HepG2 (cell line): Measurements from ENCODE around the gene AGPAT2. TPM values are rescaled to one million over a fixed set of nuclear protein-coding genes. Genes with fewer than 3 reads are reported as not detected.

Experiments used
- AKAP8 ChIP-seq: sonication (generic); formaldehyde crosslinking; IDR thresholded peaks from 2 replicates; pipeline ENCODE4 v1.5.1; 2020; ENCODE audit warnings: mild to moderate bottlenecking, missing genetic modification reagents
- DMAP1 ChIP-seq: IDR thresholded peaks from 2 replicates; pipeline ENCODE4 v1.6.1; 2016
- GZF1 ChIP-seq: sonication (generic); formaldehyde crosslinking; IDR thresholded peaks from 2 replicates; pipeline ENCODE4 v1.5.1; 2020; ENCODE audit warnings: mild to moderate bottlenecking, missing genetic modification reagents
- HDAC1 ChIP-seq: sonication (generic); formaldehyde crosslinking; IDR thresholded peaks from 2 replicates; pipeline ENCODE4 v1.5.1; 2020; ENCODE audit warnings: mild to moderate bottlenecking, missing genetic modification reagents
- HOMEZ ChIP-seq: IDR thresholded peaks from 2 replicates; pipeline ENCODE4 v1.6.1; 2016; ENCODE audit warnings: low read depth
- PPARG ChIP-seq: conservative IDR thresholded peaks from 2 replicates; pipeline ENCODE4 v1.6.1; 2016; ENCODE audit warnings: missing biosample characterization, missing genetic modification reagents
- RNF2 ChIP-seq: fragments of 450-650 bp; conservative IDR thresholded peaks from 2 replicates; pipeline ENCODE4 v1.6.1; 2016; ENCODE audit warnings: low read depth
- STAT5B ChIP-seq: sonication (generic); formaldehyde crosslinking; IDR thresholded peaks from 2 replicates; pipeline ENCODE4 v1.4.0; 2020; ENCODE audit warnings: missing genetic modification reagents
- TFDP1 ChIP-seq: IDR thresholded peaks from 2 replicates; pipeline ENCODE4 v1.6.1; 2016; ENCODE audit warnings: missing compliant biosample characterization, missing genetic modification reagents, borderline replicate concordance
- ZNF225 ChIP-seq: sonication (generic); formaldehyde crosslinking; IDR thresholded peaks from 2 replicates; pipeline ENCODE4 v1.4.0; 2020; ENCODE audit warnings: mild to moderate bottlenecking, missing genetic modification reagents
- ZNF230 ChIP-seq: sonication (generic); formaldehyde crosslinking; IDR thresholded peaks from 2 replicates; pipeline ENCODE4 v1.4.0; 2020; ENCODE audit warnings: mild to moderate bottlenecking, missing genetic modification reagents
- ZNF282 ChIP-seq: fragments of 450-650 bp; IDR thresholded peaks from 2 replicates; pipeline ENCODE4 v1.6.1; 2018; ENCODE audit not compliant: partially characterized antibody
- ZNF362 ChIP-seq: sonication (generic); formaldehyde crosslinking; IDR thresholded peaks from 2 replicates; pipeline ENCODE4 v1.4.0; 2020; ENCODE audit warnings: missing genetic modification reagents, mild to moderate bottlenecking, borderline replicate concordance
- ZNF83 ChIP-seq: sonication (generic); formaldehyde crosslinking; IDR thresholded peaks from 2 replicates; pipeline ENCODE4 v1.4.0; 2020; ENCODE audit warnings: missing genetic modification reagents, mild to moderate bottlenecking, borderline replicate concordance
- polyA plus RNA-seq, 8 experiments: library from polyadenylated mRNA; depleted of rRNA in 3 of 8; stranded (reverse) in 7 of 8; unstranded in 1 of 8; fragments of >200 nt; fragmentation: Illumina TruSeq in 4 of 8; extraction: Trizol in 4 of 8; gene quantifications; 2 replicates each; pipeline versions ENCODE4 v1.2.1 to v1.2.3, GENCODE V29; 2011 to 2016; ENCODE audit warnings: low read depth in 4 of 8, missing spikeins in 1 of 8, mixed read lengths in 1 of 8; ENCODE audit not compliant: insufficient read depth in 1 of 8
- total RNA-seq, 5 experiments: library from RNA; depleted of rRNA; stranded (reverse); fragments of >200 nt; fragmentation: Illumina TruSeq; extraction: Trizol; gene quantifications; 2 replicates each; pipeline ENCODE4 v1.2.3, GENCODE V29; 2016; ENCODE audit warnings: low read depth in 1 of 5
- TF ChIP-seq, protein P1 (sequence below): IDR thresholded peaks from 2 replicates; pipeline ENCODE4 v1.6.1; 2012; ENCODE audit warnings: low read depth, low read length, improper control_type of control experiment
- TF ChIP-seq, protein P2 (sequence below): sonication (generic); formaldehyde crosslinking; IDR thresholded peaks from 2 replicates; pipeline ENCODE4 v1.4.0; 2020; ENCODE audit warnings: mild to moderate bottlenecking, missing genetic modification reagents
- TF ChIP-seq, protein P3 (sequence below): sonication (generic); formaldehyde crosslinking; IDR thresholded peaks from 2 replicates; pipeline ENCODE4 v1.4.0; 2020; ENCODE audit warnings: mild to moderate bottlenecking, missing genetic modification reagents

The AGPAT2 gene
- total and polyA plus RNA-seq, 2 of the 13 experiments (the other 11 are each of a cell fraction or from before 2014, with no cell fraction given) = 3.9 to 25.8 TPM

DNA sequence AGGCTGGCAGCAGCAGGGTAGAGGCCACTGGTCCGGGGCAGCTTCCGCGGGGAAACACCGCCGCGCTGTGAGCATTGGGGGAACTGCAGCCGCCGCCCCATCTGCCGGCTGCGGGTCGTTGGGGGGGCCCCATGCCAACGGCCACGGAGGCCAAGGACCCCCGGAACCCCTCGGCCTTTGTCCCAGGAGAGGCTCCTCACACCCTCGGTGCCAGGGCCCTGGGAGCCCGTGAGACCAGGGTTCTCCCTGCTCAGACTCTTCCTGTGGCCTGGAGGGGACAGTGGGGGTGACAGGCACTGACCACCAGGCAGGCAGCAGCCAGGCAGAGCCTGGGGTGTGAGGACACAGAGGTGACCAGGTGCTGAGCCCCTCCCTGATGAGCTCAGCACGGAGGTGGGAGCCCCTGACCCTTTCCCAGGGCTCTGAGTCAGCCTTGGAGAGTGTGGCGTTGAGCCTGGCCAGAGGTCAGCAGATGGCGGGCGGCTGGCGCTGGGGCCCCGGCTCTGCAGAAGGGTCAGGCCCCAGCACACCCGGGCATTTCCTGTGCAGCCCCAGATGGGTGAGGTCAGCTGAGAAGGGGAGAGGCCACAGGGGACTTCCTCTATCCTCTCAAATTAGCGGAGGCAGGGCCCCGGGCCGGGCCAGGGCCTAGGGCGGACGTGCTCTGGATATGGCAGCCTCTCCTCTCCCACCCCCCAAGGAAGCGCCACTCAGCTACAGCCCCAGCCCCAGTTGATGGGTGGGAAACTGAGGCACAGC, 42.5 kb downstream of the AGPAT2 start (continued):
- TF ChIP-seq ZNF362 (CRISPR knock-in tag) = 0 out of 2 replicates have a peak, but pooled peaks have one; percentile 34
- peak; percentile 37; the same call in 1 of the 2 replicates for TF ChIP-seq TFDP1
- TF ChIP-seq, protein P1, sequence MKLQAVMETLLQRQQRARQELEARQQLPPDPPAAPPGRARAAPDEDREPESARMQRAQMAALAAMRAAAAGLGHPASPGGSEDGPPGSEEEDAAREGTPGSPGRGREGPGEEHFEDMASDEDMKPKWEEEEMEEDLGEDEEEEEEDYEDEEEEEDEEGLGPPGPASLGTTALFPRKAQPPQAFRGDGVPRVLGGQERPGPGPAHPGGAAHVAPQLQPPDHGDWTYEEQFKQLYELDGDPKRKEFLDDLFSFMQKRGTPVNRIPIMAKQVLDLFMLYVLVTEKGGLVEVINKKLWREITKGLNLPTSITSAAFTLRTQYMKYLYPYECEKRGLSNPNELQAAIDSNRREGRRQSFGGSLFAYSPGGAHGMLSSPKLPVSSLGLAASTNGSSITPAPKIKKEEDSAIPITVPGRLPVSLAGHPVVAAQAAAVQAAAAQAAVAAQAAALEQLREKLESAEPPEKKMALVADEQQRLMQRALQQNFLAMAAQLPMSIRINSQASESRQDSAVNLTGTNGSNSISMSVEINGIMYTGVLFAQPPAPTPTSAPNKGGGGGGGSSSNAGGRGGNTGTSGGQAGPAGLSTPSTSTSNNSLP = no peak
- TF ChIP-seq, protein P2, sequence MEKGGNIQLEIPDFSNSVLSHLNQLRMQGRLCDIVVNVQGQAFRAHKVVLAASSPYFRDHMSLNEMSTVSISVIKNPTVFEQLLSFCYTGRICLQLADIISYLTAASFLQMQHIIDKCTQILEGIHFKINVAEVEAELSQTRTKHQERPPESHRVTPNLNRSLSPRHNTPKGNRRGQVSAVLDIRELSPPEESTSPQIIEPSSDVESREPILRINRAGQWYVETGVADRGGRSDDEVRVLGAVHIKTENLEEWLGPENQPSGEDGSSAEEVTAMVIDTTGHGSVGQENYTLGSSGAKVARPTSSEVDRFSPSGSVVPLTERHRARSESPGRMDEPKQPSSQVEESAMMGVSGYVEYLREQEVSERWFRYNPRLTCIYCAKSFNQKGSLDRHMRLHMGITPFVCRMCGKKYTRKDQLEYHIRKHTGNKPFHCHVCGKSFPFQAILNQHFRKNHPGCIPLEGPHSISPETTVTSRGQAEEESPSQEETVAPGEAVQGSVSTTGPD = peak; percentile 46; the same call in 1 of the 2 replicates
- peak; percentile 46; the same call in 1 of the 2 replicates for TF ChIP-seq DMAP1 (CRISPR knock-in tag)
- no peak; the same call in 1 of the 2 replicates for TF ChIP-seq PPARG (CRISPR knock-in tag)
- TF ChIP-seq ZNF282 = no peak
- no peak for TF ChIP-seq STAT5B (CRISPR knock-in tag)
- TF ChIP-seq HDAC1 (CRISPR knock-in tag) = peak; percentile 76
- TF ChIP-seq ZNF230 (CRISPR knock-in tag) = 0 out of 2 replicates have a peak, but pooled peaks have one; percentile 48
- peak; percentile 30; the same call in 1 of the 2 replicates for TF ChIP-seq GZF1
- TF ChIP-seq, protein P3, sequence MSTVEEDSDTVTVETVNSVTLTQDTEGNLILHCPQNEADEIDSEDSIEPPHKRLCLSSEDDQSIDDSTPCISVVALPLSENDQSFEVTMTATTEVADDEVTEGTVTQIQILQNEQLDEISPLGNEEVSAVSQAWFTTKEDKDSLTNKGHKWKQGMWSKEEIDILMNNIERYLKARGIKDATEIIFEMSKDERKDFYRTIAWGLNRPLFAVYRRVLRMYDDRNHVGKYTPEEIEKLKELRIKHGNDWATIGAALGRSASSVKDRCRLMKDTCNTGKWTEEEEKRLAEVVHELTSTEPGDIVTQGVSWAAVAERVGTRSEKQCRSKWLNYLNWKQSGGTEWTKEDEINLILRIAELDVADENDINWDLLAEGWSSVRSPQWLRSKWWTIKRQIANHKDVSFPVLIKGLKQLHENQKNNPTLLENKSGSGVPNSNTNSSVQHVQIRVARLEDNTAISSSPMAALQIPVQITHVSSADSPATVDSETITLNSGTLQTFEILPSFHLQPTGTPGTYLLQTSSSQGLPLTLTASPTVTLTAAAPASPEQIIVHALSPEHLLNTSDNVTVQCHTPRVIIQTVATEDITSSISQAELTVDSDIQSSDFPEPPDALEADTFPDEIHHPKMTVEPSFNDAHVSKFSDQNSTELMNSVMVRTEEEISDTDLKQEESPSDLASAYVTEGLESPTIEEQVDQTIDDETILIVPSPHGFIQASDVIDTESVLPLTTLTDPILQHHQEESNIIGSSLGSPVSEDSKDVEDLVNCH (CRISPR knock-in tag) = 0 out of 2 replicates have a peak, but pooled peaks have one; percentile 63
- peak; percentile 38; the same call in 1 of the 2 replicates for TF ChIP-seq AKAP8 (CRISPR knock-in tag)
- 0 out of 2 replicates have a peak, but pooled peaks have one; percentile 41 for TF ChIP-seq RNF2
- TF ChIP-seq ZNF83 (CRISPR knock-in tag) = no peak
- TF ChIP-seq HOMEZ (CRISPR knock-in tag) = peak; percentile 63; the same call in 1 of the 2 replicates
- no peak for TF ChIP-seq ZNF225 (CRISPR knock-in tag)
